Measurements from ENCODE around the gene ADD2. TPM values are rescaled to one million over a fixed set of nuclear protein-coding genes. Genes with fewer than 3 reads are reported as not detected.

ADD2 gene
- total RNA-seq, 3 donors from 2014 or later (not counting 1 experiment from before 2014, with no cell fraction given) = 0.16 to 1.4 (median 0.40) TPM

DNA sequence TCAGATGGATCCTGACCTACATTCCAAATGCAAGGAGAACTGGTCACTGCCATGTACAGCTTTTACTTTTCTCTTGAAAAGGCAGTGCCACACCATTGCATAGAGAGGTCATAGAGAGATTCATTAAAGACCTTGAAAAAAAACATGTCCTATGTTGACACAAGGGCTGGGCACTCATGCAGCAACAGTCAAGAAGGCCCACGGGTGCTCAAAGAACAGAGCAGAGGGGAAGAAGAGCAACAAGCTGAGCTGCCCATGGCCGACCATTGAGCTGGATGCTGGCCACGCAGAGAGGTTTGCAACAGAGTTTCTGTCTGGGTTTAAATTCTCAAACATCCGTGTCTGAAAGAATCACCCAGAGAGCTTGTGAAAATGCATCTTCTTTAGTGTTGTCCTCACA is 99.1 kb downstream of the ADD2 start:
- H3K27ac Mint-ChIP-seq = no peak overlapping the region
- WGBS (ENCODE audit: insufficient coverage) = 94% methylated on average over 4 of the region's 4 CpGs
- no peak for TF ChIP-seq CTCF (IDR thresholded peaks at IDR 0.05)
- no peak overlapping the region for H3K27ac ChIP-seq (ENCODE audit: low read length)
- DNase-seq (no peak), ATAC-seq (no peak)
- H3K4me1 ChIP-seq (ENCODE audit: control insufficient read depth, insufficient read depth, low read length) = peaks cover 5% of the 10 kb centered on the region
- H3K4me3 ChIP-seq (ENCODE audit: low read length) = no peak overlapping the region
- H3K9me3 ChIP-seq (ENCODE audit: control insufficient read depth, insufficient read depth, low read length) = no peaks in the 10 kb centered on the region
- no peaks in the 10 kb centered on the region for H3K9me3 Mint-ChIP-seq
- no peaks in the 10 kb centered on the region for H3K36me3 Mint-ChIP-seq
- no peak overlapping the region for H3K4me3 Mint-ChIP-seq
- intact Hi-C loops (cut with micrococcal nuclease) = no loop called here
- H3K4me1 Mint-ChIP-seq = no peaks in the 10 kb centered on the region
- H3K36me3 ChIP-seq (ENCODE audit: control insufficient read depth, insufficient read depth, low read length) = no peaks in the 10 kb centered on the region
- H3K27me3 ChIP-seq (ENCODE audit: control insufficient read depth, insufficient read depth, low read length) = no peaks in the 10 kb centered on the region
- H3K27me3 Mint-ChIP-seq (ENCODE audit: low read depth in 2 of 2) = peaks cover 0 to 14% of the 10 kb centered on the region in 2 donors

GRCh38 chr2:70668432-70668831 is 99.6 kb downstream of the ADD2 start:
- no peak for TF ChIP-seq CTCF (IDR thresholded peaks at IDR 0.05)
- intact Hi-C loops (cut with micrococcal nuclease) = no loop called here
- Mint-ChIP-seq H3K27ac (no peak overlapping the region), H3K4me3 (no peak overlapping the region), H3K9me3 (no peaks in the 10 kb centered on the region), H3K27me3 (ENCODE audit: low read depth in 2 of 2) (peaks cover 0 to 14% of the 10 kb centered on the region in 2 donors), H3K36me3 (no peaks in the 10 kb centered on the region), H3K4me1 (no peaks in the 10 kb centered on the region)
- ATAC-seq (no peak), DNase-seq (no peak)
- H3K36me3 ChIP-seq (ENCODE audit: control insufficient read depth, insufficient read depth, low read length) = no peaks in the 10 kb centered on the region
- H3K9me3 ChIP-seq (ENCODE audit: control insufficient read depth, insufficient read depth, low read length) = no peaks in the 10 kb centered on the region
- H3K4me1 ChIP-seq (ENCODE audit: control insufficient read depth, insufficient read depth, low read length) = peaks cover 5% of the 10 kb centered on the region
- H3K4me3 ChIP-seq (ENCODE audit: low read length) = no peak overlapping the region
- 77% methylated on average over 3 of the region's 3 CpGs for WGBS (ENCODE audit: insufficient coverage)
- H3K27me3 ChIP-seq (ENCODE audit: control insufficient read depth, insufficient read depth, low read length) = no peaks in the 10 kb centered on the region
- H3K27ac ChIP-seq (ENCODE audit: low read length) = no peak overlapping the region

GRCh38 chr2:70664525-70664924 is 103.5 kb downstream of the ADD2 start:
- no peak overlapping the region for H3K27ac Mint-ChIP-seq
- H3K4me1 ChIP-seq (ENCODE audit: control insufficient read depth, insufficient read depth, low read length) = peaks cover 5% of the 10 kb centered on the region
- ATAC-seq (peak in 1 of 3 donors; percentile 46), DNase-seq (peak in 1 of 2 donors; percentile 48)
- H3K36me3 ChIP-seq (ENCODE audit: control insufficient read depth, insufficient read depth, low read length) = no peaks in the 10 kb centered on the region
- H3K9me3 ChIP-seq (ENCODE audit: control insufficient read depth, insufficient read depth, low read length) = no peaks in the 10 kb centered on the region
- H3K4me1 Mint-ChIP-seq = no peaks in the 10 kb centered on the region
- no peak for TF ChIP-seq CTCF (IDR thresholded peaks at IDR 0.05)
- H3K4me3 Mint-ChIP-seq = no peak overlapping the region
- 68% methylated on average over 7 of the region's 7 CpGs for whole genome bisulfite sequencing (ENCODE audit: insufficient coverage)
- H3K4me3 ChIP-seq (ENCODE audit: low read length) = no peak overlapping the region
- no peak overlapping the region for H3K27ac ChIP-seq (ENCODE audit: low read length)
- no peaks in the 10 kb centered on the region for H3K9me3 Mint-ChIP-seq
- H3K27me3 ChIP-seq (ENCODE audit: control insufficient read depth, insufficient read depth, low read length) = no peaks in the 10 kb centered on the region
- intact Hi-C loops (cut with micrococcal nuclease) = no loop called here
- no peaks in the 10 kb centered on the region for H3K36me3 Mint-ChIP-seq
- peaks cover 14 to 22% of the 10 kb centered on the region in 2 donors for H3K27me3 Mint-ChIP-seq (ENCODE audit: low read depth in 2 of 2)

- no peak for DNase-seq
- TF ChIP-seq CTCF (IDR thresholded peaks at IDR 0.05) = no peak
- Mint-ChIP-seq H3K27ac (no peak overlapping the region), H3K36me3 (no peaks in the 10 kb centered on the region), H3K27me3 (ENCODE audit: low read depth in 2 of 2) (peaks cover 14 to 23% of the 10 kb centered on the region in 2 donors), H3K4me3 (no peak overlapping the region), H3K4me1 (no peaks in the 10 kb centered on the region), H3K9me3 (no peaks in the 10 kb centered on the region)
- WGBS (ENCODE audit: insufficient coverage) = 92% methylated on average over 10 of the region's 10 CpGs
- no peaks in the 10 kb centered on the region for H3K36me3 ChIP-seq (ENCODE audit: control insufficient read depth, insufficient read depth, low read length)
- ATAC-seq = no peak
- no peaks in the 10 kb centered on the region for H3K27me3 ChIP-seq (ENCODE audit: control insufficient read depth, insufficient read depth, low read length)
- H3K27ac ChIP-seq (ENCODE audit: low read length) = no peak overlapping the region
- intact Hi-C loops (cut with micrococcal nuclease) = no loop called here
- no peaks in the 10 kb centered on the region for H3K9me3 ChIP-seq (ENCODE audit: control insufficient read depth, insufficient read depth, low read length)
- peaks cover 5% of the 10 kb centered on the region for H3K4me1 ChIP-seq (ENCODE audit: control insufficient read depth, insufficient read depth, low read length)
- no peak overlapping the region for H3K4me3 ChIP-seq (ENCODE audit: low read length)
Measured at GRCh38 chr2:70663411-70663810, 104.6 kb downstream of the ADD2 start.
